Epithelial cell of alveolus of lung (primary cell): Measurements from ENCODE around the gene CTSE. TPM values are rescaled to one million over a fixed set of nuclear protein-coding genes. Genes with fewer than 3 reads are reported as not detected.

Source experiments
- total RNA-seq: library from RNA; depleted of rRNA; stranded (reverse); fragments of >200 nt; gene quantifications from 2 replicates; pipeline ENCODE4 v1.2.1, GENCODE V29; 2015

CTSE gene
- 0.13 TPM in 1 of 2 replicates, not detected in the other for total RNA-seq

DNA sequence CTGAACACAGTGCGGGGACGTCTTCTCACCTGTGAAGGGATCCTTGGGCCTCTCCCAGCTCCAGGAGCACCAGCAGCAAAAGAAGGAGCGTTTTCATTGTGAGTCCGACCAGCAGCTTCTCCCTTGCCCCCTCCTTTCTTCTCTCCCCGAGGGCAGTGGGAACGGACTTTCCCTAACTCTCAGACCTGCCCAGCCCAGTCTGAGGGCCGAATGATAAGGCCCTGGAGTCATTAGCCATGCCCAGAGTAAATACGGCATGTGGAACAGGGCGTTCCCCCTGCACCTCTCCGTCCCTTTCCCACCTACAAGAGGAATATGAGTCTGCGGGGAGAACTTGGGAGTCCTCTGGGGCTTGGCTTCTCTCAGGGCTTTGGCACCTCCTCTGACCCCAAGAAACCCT lies at the start of gene CTSE:
CTSE (minus strand) TSS at position 201 of the 400 bp plus-strand sequence; CDS start at position 97, 104 bp downstream.

GRCh38 chr1:206052919-206053610 lies 29.4 kb upstream of the CTSE start, which contains the start of gene RHEX:
TSS of gene RHEX (plus strand) at chr1:206053173. CDS start at chr1:206097829, 44,656 bp downstream.

GRCh38 chr1:206002871-206003801 lies 20.6 kb downstream of the CTSE start, which contains the start of gene RAB7B:
TSS of gene RAB7B (minus strand) at chr1:206003395. CDS start at chr1:205994135, 9,260 bp downstream.

Other genes starting within 250 kb of the CTSE start
- gene RAB29, start 248.4 kb downstream of the CTSE start, total RNA-seq: 7.1 and 10.3 TPM in 2 replicates
- gene SLC41A1, start 210.7 kb downstream of the CTSE start, total RNA-seq: 14.2 and 15.6 TPM in 2 replicates
- gene PM20D1, start 173.8 kb downstream of the CTSE start, total RNA-seq: not detected in 2 replicates
- not detected in 2 replicates for gene SLC26A9, start 80.4 kb downstream of the CTSE start, total RNA-seq
- gene RAB7B, start 20.5 kb downstream of the CTSE start, total RNA-seq: 1.8 and 4.1 TPM in 2 replicates
- gene RHEX, start 29.3 kb upstream of the CTSE start, total RNA-seq: not detected in 2 replicates
- gene AVPR1B, start 93.5 kb upstream of the CTSE start, total RNA-seq: not detected in 2 replicates
- gene FAM72A, start 178.9 kb upstream of the CTSE start, total RNA-seq: 6.7 and 6.9 TPM in 2 replicates
- gene SRGAP2, start 179.6 kb upstream of the CTSE start, total RNA-seq: 38.1 and 41.4 TPM in 2 replicates